ENCODE data around the gene DPPA2.

GRCh38 chr3:109353057-109353456 lies 36.7 kb upstream of the DPPA2 start:
- TF ChIP-seq FOXM1 (IDR thresholded peaks at IDR 0.05; ENCODE audit: borderline replicate concordance, low read depth) (no peak), REST (IDR thresholded peaks at IDR 0.05; ENCODE audit: low read depth) (no peak), CREB1 (IDR thresholded peaks at IDR 0.05; ENCODE audit: low read depth) (no peak), CEBPB (IDR thresholded peaks at IDR 0.05) (no peak), ZBTB7A (IDR thresholded peaks at IDR 0.05; ENCODE audit: low read depth) (no peak), USF1 (IDR thresholded peaks at IDR 0.05) (no peak), EP300 (IDR thresholded peaks at IDR 0.05; ENCODE audit: borderline replicate concordance) (no peak), TCF12 (IDR thresholded peaks at IDR 0.05; ENCODE audit: low read depth) (no peak)
